HL-60 (cell line): ENCODE measurements around the gene ACD.

Experiments
- DNase-seq, 2 experiments: peaks; one replicate each; pipeline ENCODE4 v3.0.0-alpha.2; 2010 to 2020; ENCODE audit warnings: low read depth in 1 of 2, low spot score in 1 of 2
- H3K27ac ChIP-seq: fragments of 250-450 bp; sonication (Bioruptor Pico); replicated peaks from 2 replicates; pipeline ENCODE4 v1.5.1; 2020; ENCODE audit warnings: mild to moderate bottlenecking, moderate library complexity
- H3K27me3 ChIP-seq: fragments of 250-450 bp; sonication (Bioruptor Pico); 2 replicates; pipeline ENCODE4 v1.5.1; 2021; ENCODE audit warnings: mild to moderate bottlenecking, moderate library complexity; ENCODE audit not compliant: insufficient read depth, poor library complexity, severe bottlenecking
- H3K4me3 ChIP-seq: replicated peaks from 2 replicates; pipeline ENCODE4 v1.5.1; 2011; ENCODE audit warnings: mild to moderate bottlenecking, control low read depth, low read length; ENCODE audit not compliant: insufficient read depth
- CTCF ChIP-seq: IDR thresholded peaks from one replicate; pipeline ENCODE4 v1.5.1; 2011; ENCODE audit warnings: low read length, control low read depth, inconsistent platforms; ENCODE audit not compliant: insufficient read depth
- GABPA ChIP-seq: IDR thresholded peaks from 2 replicates; pipeline ENCODE4 v1.6.1; 2012; ENCODE audit warnings: low read depth
- POLR2AphosphoS5 ChIP-seq: IDR thresholded peaks from 2 replicates; pipeline ENCODE4 v1.6.1; 2012; ENCODE audit warnings: low read depth
- REST ChIP-seq: IDR thresholded peaks from 2 replicates; pipeline ENCODE4 v1.6.1; 2012; ENCODE audit warnings: low read depth; ENCODE audit not compliant: insufficient replicate concordance
- SPI1 ChIP-seq: IDR thresholded peaks from 2 replicates; pipeline ENCODE4 v1.6.1; 2012; ENCODE audit warnings: low read depth, mild to moderate bottlenecking, borderline replicate concordance

ACD gene

GRCh38 chr16:67658849-67659674 is 998 bp downstream of the ACD start:
- H3K27me3 ChIP-seq, result no peaks in the 10 kb centered on the region
- peak in 1 of 2 experiments; percentile 30 for DNase-seq
- H3K27ac ChIP-seq, result peak overlapping the region; percentile 84
- TF ChIP-seq GABPA (no peak), POLR2AphosphoS5 (no peak), REST (no peak), CTCF (no peak), SPI1 (no peak)
- peak overlapping the region; percentile 95 for H3K4me3 ChIP-seq

- Histone ChIP-seq H3K4me3 (no peak overlapping the region), H3K27me3 (no peaks in the 10 kb centered on the region), H3K27ac (no peak overlapping the region)
- no peak for TF ChIP-seq CTCF
- TF ChIP-seq GABPA, result no peak
- no peak for TF ChIP-seq REST
- TF ChIP-seq SPI1, result no peak
- no peak for TF ChIP-seq POLR2AphosphoS5
- no peak for DNase-seq
Measured at GRCh38 chr16:67657751-67658518, 2.1 kb downstream of the ACD start.

- DNase-seq, result no peak
- TF ChIP-seq GABPA (no peak), SPI1 (no peak), CTCF (no peak), REST (no peak), POLR2AphosphoS5 (no peak)
- H3K27ac ChIP-seq, result no peak overlapping the region
Measured at GRCh38 chr16:67657017-67657608, 2.9 kb downstream of the ACD start.

More at GRCh38 chr16:67657017-67657608, 2.9 kb downstream of the ACD start:
- no peak overlapping the region for H3K4me3 ChIP-seq
- no peaks in the 10 kb centered on the region for H3K27me3 ChIP-seq
